HG03095 (cell line): ENCODE results near the gene ALG14.
A peak's percentile ranks its signal among the peaks of the same experiment; 100 is the strongest.

Experiments
- ATAC-seq: cut with Tn5 transposase; IDR thresholded peaks from one replicate; pipeline ENCODE4 v1.9.1; 2021; ENCODE audit warnings: moderate library complexity; ENCODE audit not compliant: unreplicated experiment

ALG14 gene

DNA sequence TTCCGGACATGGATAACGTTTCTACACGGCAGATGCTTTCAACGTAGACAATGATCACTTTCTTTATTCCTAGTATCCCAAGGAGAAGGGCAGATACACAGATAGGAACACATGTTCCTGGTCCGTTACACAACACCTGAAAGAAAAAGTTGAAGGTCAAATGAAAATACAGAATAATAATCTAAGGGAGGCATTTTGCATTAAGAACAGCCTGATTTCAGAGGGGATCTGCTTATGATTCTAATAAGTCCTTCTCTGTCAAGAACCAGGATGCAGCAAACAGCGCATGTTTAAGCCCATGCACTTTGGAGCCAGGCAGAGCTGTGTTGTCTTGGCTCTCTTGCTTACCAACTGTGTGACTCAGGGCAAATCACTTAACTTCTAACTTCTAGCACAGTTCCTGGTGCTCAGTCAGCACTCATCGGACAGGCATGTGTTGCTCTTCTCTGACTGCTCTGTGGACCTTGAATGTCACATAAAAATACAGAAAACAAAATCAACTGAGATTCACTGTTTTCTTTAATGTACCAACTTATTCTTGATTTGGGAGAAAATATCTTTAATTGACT, 89.5 kb downstream of the ALG14 start:
- no peak for ATAC-seq

DNA sequence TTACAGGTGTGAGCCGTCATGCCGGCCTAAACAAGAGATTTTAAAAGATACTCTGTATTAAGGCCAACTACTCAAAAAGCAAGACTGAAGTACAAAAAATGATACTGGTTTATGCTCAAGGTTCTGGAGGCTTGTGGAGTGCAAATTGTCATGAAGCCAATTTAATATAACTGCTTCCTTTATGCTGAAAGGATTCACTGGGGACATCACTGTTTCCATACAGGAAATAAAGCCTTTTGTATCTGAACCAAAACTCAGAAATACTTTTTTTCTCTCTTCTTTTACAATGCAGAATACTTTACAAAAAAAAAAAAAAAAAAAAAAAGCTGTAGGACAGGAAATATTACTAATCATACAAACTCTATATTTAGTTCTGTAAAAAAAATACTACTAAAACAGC, 90.4 kb downstream of the ALG14 start:
- no peak for ATAC-seq

DNA sequence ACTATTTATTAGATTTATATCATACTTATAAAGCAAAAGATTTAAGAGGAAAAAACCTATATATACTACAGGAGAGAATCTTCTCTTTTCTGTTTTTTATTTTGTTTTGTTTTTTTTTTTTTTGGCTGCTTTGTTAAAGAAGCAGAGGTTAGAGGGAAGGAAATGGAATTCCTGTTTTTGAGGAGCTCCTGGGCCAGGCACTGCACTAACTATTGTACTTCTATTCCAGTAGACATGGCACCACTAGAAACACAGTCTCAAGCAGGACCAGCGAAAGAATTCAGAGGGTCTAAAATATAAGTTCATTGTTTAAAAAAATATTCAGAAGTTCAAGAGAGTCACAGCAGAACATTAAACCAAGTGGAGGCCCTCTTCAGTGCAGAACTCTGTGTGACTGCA, 91.2 kb downstream of the ALG14 start:
- ATAC-seq = no peak

DNA sequence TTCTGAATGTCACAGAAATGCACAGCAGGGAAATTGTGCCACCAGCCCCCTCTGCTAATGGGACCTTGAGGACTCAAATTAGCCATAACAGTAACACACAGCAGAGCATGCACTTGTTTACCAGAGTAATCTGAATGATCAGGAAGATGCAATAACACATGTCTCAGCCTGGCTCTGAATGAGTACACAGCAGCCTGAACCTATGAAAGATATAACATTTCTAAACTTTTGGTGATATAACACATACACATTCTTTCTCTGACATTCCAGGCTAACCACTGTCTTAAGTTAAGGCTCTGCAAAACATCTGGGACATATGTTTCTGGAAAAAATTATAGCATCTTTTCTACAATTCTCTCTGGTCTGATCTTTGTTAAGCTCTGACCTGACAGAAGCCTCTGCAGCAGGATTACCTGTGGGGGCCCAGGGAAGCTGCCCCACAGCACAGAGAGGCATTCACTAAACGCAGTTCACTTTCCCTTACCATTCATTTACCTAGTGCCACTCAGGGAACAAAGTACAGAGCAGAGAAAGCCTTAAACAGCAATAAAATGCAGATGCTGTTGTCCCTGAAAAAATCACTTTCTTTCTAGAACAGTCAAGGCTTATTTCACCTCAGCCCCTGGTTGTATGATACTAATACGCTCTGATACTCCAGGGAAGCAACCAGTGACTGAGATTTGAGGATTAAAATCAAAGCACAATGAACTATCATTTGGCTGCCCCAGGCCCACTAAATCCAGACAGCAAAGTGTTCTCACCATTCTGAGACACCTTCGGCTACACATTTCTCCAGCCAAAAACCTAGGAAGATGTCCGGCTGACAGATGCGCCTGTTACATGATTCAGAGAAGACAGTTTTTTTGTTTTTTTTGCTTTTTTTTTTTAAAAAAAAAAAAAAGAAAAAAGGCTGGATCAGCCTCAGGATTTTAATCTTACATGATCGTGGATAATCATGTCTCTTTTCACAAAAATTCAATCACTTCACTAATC, 91.9 kb downstream of the ALG14 start:
- no peak for ATAC-seq

DNA sequence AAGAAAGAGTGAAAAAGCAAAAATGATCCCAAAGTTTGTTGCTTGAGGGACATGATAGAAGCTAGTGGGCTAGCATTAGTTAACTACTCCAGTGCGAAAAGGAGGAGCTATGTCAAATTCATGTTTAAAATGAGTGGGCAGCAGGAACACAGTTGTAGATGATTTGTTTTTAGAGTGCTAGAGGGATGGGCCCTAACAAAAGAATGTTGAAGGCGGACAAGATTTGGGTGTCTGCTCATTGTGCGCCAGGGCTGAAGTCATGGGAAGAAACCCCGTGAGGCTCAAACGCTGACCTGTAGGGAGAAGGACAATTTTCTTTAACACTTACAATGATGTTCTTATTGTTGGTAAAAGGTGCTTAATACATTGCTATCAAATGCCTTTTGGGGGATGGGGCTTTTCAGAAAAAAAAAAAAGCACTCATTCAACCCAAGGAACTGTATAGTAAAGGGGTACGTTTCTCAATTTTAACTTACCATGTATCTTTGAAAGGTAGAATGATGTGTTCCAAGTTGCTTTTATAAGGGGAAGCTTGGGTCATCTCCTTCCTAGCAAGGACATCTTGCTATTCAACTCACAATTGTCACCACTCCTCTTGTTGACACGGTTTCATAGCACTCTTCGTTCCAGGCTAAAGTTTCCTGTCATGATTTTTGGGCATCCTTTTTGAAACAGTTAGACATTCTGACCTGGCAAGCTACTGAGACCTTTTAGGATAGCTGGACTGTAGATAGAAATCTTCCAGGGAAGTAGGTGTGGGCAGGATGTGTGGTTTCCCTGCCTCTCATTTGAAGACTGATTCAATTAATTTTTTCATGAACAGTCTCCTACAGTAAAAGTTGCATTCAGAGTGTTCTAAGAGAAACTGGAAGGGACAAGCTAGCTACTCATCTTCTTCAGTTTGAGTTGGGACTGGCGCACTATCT, 92.8 kb downstream of the ALG14 start:
- no peak for ATAC-seq

DNA sequence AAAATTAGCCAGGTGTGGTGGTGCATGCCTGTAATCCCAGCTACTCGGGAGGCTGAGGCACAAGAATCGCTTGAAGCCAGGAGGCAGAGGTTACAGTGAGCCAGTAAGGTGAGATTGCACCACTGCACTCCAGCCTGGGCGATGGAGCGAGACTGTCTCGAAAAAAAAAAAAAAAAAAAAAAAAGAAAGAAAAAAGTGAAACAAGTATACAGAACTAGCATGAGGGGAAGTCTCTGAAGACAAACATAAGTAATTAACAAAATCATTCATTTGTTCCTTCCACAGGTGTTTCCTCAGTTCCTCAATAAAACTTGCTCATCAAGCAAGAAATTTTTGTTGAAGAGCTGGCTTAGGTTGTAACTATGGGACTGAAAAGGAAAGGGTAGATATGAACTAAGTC, 93.6 kb downstream of the ALG14 start:
- ATAC-seq = no peak

DNA sequence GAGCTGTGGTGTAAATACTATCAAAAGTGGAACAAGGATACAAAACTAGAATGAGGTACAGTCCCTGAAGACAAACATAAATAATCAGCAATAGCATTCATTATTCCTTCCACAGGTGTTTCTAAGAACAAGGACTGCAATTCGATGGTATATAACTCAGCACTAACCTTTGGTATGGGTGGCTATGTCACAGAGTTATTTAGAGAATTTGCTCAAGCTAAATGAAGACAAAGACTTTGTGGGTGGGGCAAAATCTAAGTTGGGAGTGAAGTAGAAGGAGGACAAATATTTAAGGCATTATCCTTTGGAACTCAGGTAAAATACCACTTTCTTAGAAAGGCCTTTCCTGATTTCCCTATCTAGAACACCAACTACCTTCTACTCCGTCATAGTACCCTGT, 94.3 kb downstream of the ALG14 start:
- ATAC-seq = no peak

DNA sequence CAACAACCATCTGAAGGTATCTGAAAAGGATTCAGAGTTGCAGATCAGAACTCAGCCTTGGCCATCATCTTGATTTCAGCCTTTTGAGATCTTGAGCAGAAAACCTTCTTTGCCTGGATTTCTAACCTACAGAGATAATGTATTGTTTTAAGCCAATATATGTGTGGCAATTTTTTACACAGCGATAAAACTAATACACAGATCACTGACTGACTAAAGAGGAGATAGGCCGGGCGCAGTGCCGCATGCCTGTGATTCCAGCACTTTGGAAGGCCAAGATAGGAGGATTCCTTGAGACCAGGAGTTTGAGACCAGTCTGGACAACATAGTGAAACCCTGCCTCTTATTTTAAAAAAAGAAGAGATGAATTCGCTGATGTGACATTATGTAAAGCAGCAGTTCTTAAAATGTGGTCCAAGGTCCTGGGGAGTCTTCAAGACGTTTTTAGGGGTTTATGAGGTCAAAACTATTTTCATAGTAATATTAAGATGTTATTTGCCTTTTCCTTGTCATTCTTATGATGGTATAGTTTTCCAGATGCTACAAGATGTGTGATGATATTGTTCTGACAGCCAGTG, 95.7 kb downstream of the ALG14 start:
- ATAC-seq = no peak

DNA sequence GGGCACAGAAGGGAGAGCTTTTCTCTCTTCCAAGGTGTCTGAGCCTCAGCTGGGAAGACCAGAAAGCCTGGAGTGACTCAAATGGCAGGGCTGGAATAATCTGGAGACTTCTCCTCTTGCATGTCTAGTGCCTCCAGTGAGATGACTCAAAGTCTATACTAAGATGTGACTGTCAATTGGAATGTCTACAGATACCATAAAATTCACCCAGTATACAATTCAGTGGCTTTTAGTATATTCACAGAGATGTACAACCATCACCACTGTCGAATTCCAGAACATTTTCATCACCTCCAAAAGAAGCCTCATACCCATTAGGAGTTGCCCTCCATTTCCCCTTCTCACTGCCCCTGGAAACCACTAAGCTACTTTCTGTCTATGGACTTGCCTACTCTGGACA, 97.9 kb downstream of the ALG14 start:
- no peak for ATAC-seq

DNA sequence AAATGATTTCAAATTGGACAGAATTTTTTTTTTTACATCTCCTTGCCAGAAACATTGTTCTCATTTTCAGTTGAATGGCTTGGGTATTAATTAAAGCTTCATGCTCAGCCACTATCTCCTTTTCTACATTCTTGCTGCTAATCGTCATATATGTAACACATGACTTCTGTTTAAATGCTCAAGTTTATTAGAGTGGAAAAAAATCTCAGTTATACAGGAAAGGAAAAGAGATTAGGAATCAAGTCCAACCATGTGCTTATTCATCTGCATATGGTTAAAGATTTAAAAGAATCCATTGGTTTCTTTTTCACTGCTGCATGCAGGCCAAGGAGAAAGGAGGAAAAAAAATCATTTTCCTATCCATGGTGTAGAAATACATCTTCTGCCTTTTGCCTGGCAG, 98.5 kb downstream of the ALG14 start:
- ATAC-seq = no peak

DNA sequence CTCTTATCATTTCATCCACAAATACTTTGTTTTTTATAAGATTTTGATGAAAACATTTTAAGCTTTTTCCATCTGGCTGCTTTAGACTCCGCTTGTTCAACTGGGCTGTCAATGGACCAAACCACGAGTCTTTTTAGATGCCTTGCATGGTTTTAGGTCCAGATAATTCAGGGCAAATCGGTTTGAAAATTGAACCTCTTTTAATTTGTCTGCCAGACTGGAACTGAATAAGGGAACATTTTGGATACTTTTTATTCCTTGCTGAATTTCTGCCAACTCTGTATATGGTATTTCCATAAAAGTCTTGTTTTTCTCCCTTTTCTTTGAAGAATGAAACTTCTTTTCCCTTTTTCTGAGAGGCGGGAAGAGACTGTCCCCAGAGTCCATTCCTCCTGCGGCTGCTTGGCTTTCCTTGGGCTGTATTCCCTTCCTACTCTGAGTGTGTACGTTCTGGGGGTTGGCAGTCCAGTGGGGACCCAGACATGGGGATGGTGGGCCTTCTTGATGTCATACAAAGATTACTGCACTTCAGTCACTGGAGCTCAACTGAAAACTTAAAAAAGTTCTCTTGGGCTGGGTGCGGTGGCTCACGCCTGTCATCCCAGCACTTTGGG, 99.3 kb downstream of the ALG14 start:
- ATAC-seq = no peak

DNA sequence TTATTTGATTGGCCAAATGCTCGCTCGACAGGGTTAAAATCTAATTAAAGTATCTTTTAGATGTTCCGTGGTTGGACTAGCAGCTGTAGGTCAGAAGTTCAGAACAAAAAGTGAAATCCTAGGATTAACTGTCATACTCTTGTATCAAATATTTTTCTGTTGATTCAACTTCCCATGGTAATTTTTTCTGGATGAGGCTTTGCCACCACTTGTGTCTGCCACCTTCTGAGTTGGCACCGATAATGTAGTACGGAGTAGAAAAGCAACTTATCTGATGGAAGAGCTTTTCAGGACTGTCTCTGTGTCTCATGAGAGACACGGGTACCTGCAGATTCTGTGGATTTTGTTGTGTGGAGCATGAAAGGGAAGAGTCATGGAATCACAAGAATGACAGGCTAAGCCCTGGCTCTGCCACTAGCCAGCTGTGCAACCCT, 101.2 kb downstream of the ALG14 start:
- ATAC-seq = no peak

DNA sequence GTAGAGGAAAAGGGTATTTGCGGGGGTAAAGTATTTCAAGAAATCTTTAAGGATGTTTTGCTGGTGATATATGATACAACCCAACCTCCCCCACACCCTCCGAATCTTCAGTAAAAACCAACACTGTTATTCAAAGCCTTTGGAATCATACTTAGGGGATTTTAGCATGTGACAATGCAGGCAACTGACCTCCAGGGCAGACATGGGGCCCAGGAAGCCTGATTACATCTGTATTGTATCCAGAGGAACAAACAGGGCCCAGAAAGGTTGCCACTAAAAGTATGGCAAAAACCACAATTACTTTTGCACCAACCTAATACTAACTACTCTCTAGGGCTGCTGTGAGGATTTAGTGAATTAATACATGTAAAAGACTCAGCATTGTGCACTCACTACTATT, 102.0 kb downstream of the ALG14 start:
- no peak for ATAC-seq

DNA sequence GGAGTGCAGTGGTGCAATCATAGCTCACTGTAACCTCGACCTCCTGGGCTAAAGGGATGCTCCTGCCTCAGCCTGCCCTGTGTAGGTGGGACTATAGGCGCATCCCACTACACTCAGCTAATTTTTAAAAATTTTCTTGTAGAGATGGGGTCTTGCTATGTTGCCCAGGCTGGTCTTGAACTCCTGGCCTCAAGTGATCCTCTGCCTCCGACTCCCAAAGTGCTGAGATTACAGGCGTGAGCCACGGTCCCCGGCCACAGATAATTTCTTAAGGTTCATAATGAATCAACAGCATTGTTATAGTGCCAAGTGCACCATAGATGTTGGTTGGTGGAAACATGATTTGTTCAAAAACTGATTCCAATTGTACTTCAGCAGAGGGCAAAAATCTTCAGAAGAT, 103.6 kb downstream of the ALG14 start:
- ATAC-seq = no peak

DNA sequence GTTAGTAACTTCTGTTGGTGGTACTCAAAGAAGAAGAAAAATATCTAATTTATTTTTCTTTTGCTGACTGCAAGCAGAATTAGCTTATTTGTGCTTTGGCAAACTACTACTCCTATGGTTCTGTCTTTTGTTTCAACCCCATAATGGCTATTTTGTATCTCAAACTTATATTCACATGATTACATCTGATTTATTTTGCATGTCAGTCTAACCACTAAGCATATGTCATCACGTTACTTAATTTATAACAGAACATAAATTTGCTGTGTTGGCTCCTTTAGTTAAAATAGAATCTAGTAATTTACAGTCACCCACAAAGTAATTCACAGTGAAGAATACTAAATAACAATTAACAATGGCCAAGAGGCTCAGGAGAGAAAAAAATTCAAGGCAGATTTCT, 106.7 kb downstream of the ALG14 start:
- no peak for ATAC-seq

DNA sequence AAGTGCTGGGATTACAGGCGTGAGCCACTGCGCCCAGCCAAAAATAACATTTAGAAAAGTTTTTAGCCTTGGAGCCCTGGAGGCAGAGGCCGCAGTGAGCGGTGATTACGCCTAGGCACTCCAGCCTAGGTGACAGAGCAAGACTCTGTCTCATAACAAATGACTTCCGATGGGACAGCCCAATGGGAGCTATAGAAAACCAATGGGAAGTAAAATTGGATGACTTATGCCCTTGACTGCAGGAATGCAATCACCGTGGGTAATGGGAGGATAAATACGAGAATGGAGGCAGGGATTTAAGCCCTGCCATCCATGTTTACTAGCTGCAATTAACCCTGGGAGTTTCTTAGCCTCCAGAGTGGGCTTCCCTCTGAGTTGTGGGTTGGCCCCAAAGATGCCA, 108.9 kb downstream of the ALG14 start:
- ATAC-seq = no peak

DNA sequence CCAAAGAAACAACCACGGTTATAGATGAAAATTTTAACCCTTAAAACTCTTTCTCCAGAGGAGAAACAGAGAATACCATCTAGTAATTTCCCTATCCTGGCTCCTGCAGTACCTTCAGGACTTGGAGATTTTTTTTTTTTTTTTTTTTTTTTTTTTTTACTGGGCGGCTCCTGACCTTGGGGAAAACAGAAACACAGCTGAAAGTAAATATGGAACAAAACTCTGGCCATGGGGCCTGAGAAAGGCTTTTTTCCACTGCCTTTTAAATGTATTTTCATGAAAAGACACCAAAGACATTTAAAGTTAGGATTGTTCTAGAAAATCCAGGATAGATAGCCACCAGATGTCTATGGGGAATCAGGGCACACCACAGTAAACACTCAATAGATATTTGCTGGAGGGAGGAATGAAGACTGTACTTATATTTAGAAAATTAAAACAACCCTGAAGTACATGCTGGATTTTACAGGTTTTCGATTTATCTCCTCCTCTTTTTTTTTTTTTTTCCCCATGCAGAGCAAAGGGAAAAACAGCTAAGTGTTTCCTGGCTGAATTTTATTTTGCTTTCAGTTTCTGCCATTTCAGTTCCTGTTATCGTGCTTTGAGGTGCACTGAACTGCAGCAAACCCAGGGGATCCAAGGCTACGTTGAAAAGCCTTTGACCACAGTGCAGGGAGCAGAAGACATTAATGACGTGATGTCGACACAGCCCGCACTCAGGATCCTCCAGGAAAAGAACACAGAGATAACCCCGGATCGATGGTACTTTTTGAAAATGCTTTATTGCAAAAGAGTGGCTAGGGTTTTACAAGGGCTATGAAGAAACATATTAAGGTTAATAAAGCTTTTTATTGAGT, 110.1 kb downstream of the ALG14 start:
- ATAC-seq = peak; percentile 98

DNA sequence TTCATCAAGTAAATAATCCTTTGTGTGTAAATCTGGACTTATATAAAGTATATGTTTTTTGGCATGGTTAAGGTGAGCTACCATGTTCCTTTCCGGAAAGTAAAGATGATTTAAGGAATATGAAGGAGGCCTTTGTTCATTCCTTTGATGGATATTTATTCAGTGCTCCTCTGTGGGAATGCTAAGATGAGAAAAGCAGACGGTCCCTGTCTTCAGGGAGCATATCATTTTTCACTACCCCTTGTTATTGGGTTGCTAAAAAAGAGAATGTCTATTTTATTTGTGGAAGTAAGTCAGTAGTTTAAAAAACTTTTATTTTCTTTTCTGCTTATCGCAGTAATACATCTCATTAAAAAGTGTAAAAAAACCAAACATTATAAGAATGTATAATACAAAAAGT, 110.8 kb downstream of the ALG14 start:
- no peak for ATAC-seq

DNA sequence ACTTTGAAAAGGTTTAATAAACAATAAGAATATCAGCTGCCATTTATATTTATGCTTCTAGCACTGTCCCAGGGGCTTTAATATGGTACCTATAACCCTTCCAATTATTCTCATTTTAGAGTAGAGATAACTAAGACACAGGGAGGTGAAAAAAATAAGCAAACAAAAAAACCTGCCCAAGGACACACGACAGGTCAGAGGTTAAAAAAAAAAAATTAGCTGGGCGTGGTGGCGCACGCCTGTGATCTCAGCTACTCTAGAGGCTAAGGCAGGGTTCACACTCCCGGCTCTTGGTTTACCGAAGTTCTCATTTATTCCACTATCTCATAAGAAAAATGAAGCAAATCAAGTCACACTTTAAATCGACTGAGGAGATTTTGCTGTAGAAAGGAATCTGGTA, 111.2 kb downstream of the ALG14 start:
- ATAC-seq = no peak

DNA sequence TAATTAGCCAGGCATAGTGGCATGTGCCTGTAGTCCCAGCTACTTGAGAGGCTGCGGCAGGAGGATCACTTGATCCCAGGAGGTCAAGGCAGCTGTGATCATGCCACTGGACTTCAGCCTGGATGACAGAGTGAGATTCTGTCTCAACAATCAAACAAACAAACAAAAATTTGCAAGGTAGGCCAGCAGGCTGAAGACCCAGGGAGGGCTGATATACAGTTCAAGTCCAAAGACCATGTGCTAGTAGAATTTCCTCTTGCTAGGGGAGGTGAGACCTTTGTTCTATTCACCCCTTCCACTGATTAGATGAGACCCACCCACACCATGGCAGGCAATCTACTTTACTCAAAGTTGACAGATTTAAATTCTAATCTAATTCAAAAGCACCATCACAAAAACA, 114.7 kb downstream of the ALG14 start:
- no peak for ATAC-seq
